Measurements from ENCODE around the gene RASSF7. TPM values are rescaled to one million over a fixed set of nuclear protein-coding genes. Genes with fewer than 3 reads are reported as not detected.

Gene RASSF7
- total and polyA plus RNA-seq, 2 of the 8 experiments (the other 6 are each of a cell fraction or from before 2014, with no cell fraction given) = 22.3 to 43.9 TPM

- Histone ChIP-seq H4K91ac (replicated peaks; ENCODE audit: insufficient read length, low read length) (no peak overlapping the region), H3K4ac (replicated peaks; ENCODE audit: insufficient read length, low read depth, low read length) (no peak overlapping the region), H3K27ac (ENCODE audit: low read depth, low read length) (no peak overlapping the region), H2BK120ac (replicated peaks; ENCODE audit: low read depth, low read length) (no peak overlapping the region), H4K8ac (ENCODE audit: extremely low read depth, insufficient read depth, low read length) (peak overlapping the region; percentile 76), H3K79me1 (ENCODE audit: low read depth, low read length) (no peaks in the 10 kb centered on the region), H4K5ac (ENCODE audit: insufficient read length, low read depth, low read length) (peak overlapping the region; percentile 38), H3K4me1 (replicated peaks in 1 of 4; ENCODE audit: control insufficient read depth in 3 of 4, insufficient read depth in 4 of 4, low read length in 3 of 4) (peaks cover 0 to 30% (median 8%) of the 10 kb centered on the region in 4 experiments; a peak in 6 of 7 replicates), H3K4me3 (ENCODE audit: extremely low read depth in 1 of 4, insufficient read depth in 2 of 4, low read depth in 3 of 4, low read length in 4 of 4) (peak overlapping the region; percentile 23 to 83 (median 36)), H3K9me3 (ENCODE audit: insufficient read depth in 2 of 2, low read depth in 1 of 2, low read length in 1 of 2) (no peaks in the 10 kb centered on the region), H3K27me3 (replicated peaks in 1 of 4; ENCODE audit: control insufficient read depth in 3 of 4, extremely low read depth in 1 of 4, insufficient read depth in 3 of 4, low read length in 3 of 4) (peaks cover 13 to 29% (median 26%) of the 10 kb centered on the region in 4 experiments), H2AK5ac (ENCODE audit: low read depth, low read length) (no peak overlapping the region), H3K9ac (replicated peaks in 1 of 4; ENCODE audit: extremely low read depth in 1 of 4, low read depth in 3 of 4, low read length in 3 of 4) (no peak overlapping the region; a peak in 1 of 7 replicates), H3K36me3 (ENCODE audit: control insufficient read depth in 2 of 4, insufficient read depth in 4 of 4, low read length in 3 of 4) (no peaks in the 10 kb centered on the region), H3K79me2 (ENCODE audit: control insufficient read depth in 1 of 2, insufficient read depth in 2 of 2, low read length in 2 of 2) (no peaks in the 10 kb centered on the region), H3K23me2 (ENCODE audit: low read depth, low read length) (peaks cover 14% of the 10 kb centered on the region; the same call in 1 of the 2 replicates), H3K23ac (ENCODE audit: insufficient read length) (no peak overlapping the region), H3K4me2 (ENCODE audit: insufficient read depth in 1 of 2, low read depth in 2 of 2, low read length in 2 of 2) (peak overlapping the region; percentile 66 to 95), H2AFZ (ENCODE audit: low read length) (no peak overlapping the region), H2BK5ac (ENCODE audit: low read depth, low read length) (no peak overlapping the region; the same call in 1 of the 2 replicates), H4K20me1 (replicated peaks in 1 of 2; ENCODE audit: control insufficient read depth in 1 of 2, insufficient read depth in 2 of 2, low read length in 2 of 2) (peaks cover 0 to 3% of the 10 kb centered on the region in 2 experiments), H3K14ac (ENCODE audit: insufficient read length) (no peak overlapping the region), H3K18ac (ENCODE audit: extremely low read depth, low read length) (peak overlapping the region; percentile 71), H3K56ac (replicated peaks; ENCODE audit: insufficient read length, low read depth, low read length) (no peak overlapping the region), H2BK15ac (ENCODE audit: low read length) (no peak overlapping the region), H2BK20ac (ENCODE audit: low read length) (no peak overlapping the region), H2BK12ac (ENCODE audit: low read depth, low read length) (peak overlapping the region; percentile 84; the same call in 1 of the 2 replicates)
- POLR2A ChIA-PET (ENCODE audit: partially characterized antibody) = interaction anchor here (0.6 to 2.1 kb wide), 7 partner anchors 10 to 76 kb away, joined by 3 to 13 read pairs (median 4); partner anchors contain the start of gene PHRF1
- FAIRE-seq (no peak), DNase-seq (ENCODE audit: low read depth in 1 of 2, low spot score in 2 of 2) (peak in 1 of 2 experiments; percentile 63)
- CTCF ChIA-PET (ENCODE audit: partially characterized antibody) = interaction anchor here (1.0 to 3.8 kb wide), 6 partner anchors 10 to 91 kb away, joined by 3 to 21 read pairs (median 4); no protein-coding TSS in a partner anchor
- WGBS, 2 experiments (ENCODE audit: extremely low coverage in 1 of 2, insufficient coverage in 1 of 2, insufficient read length in 1 of 2, insufficient replicate concordance in 2 of 2, low coverage in 1 of 2, low lambda C conversion rate in 2 of 2, missing lambda C conversion rate in 1 of 2) = 8% methylated on average over 69 of the region's 104 CpGs; no CpG with 5 or more reads in 1 of the 2 experiments
- TF ChIP-seq CBX5 (IDR thresholded peaks at IDR 0.05; ENCODE audit: low read depth, low read length) = no peak
- TF ChIP-seq E2F6 (IDR thresholded peaks at IDR 0.05) = no peak; the same call in 1 of the 2 replicates
- TF ChIP-seq KDM5A (IDR thresholded peaks at IDR 0.05; ENCODE audit: low read length) = no peak
- TF ChIP-seq ATF3 (IDR thresholded peaks at IDR 0.05; ENCODE audit: insufficient read depth, low read depth, low read length) = no peak
- TF ChIP-seq CTBP2 (IDR thresholded peaks at IDR 0.05; ENCODE audit: borderline replicate concordance, insufficient read depth, insufficient read length, low read length) = no peak
- TF ChIP-seq SUZ12 (IDR thresholded peaks at IDR 0.05; ENCODE audit: low read length) = peak; percentile 78
- no peak for TF ChIP-seq EP300 (IDR thresholded peaks at IDR 0.05; ENCODE audit: borderline replicate concordance in 1 of 2, low read depth in 2 of 2, low read length in 2 of 2)
Observed at GRCh38 chr11:555780-556661, 4.7 kb upstream of the RASSF7 start.
